IPS DF 6.9 (cell line): ENCODE measurements around the gene AKAP1.

ENCODE experiments used
- DNase-seq: peaks from one replicate; pipeline ENCODE4 v3.0.0-alpha.2; 2013; ENCODE audit warnings: low read depth, low spot score
- H3K27ac ChIP-seq: one replicate; pipeline ENCODE4 v1.5.1; 2013; ENCODE audit warnings: low read length, control low read depth
- H3K27me3 ChIP-seq: 2 replicates; pipeline ENCODE4 v1.6.1; 2013; ENCODE audit warnings: mild to moderate bottlenecking, low read length; ENCODE audit not compliant: control insufficient read depth, insufficient read depth
- H3K36me3 ChIP-seq: 2 replicates; pipeline ENCODE4 v1.6.1; 2013; ENCODE audit warnings: low read length; ENCODE audit not compliant: control insufficient read depth, insufficient read depth
- H3K4me1 ChIP-seq: 2 replicates; pipeline ENCODE4 v1.6.1; 2013; ENCODE audit warnings: low read length; ENCODE audit not compliant: control insufficient read depth, insufficient read depth
- H3K4me3 ChIP-seq: 2 replicates; pipeline ENCODE4 v1.5.1; 2013; ENCODE audit warnings: mild to moderate bottlenecking, low read length
- H3K9me3 ChIP-seq: 2 replicates; pipeline ENCODE4 v1.6.1; 2013; ENCODE audit warnings: low read length, inconsistent platforms; ENCODE audit not compliant: control insufficient read depth, insufficient read depth
- WGBS: extraction: QIAGEN DNeasy Blood & Tissue Kit; methylation state at CpG from one replicate; pipeline ENCODE4 v1.1.7; 2013; ENCODE audit warnings: mixed read lengths, missing lambda C conversion rate; ENCODE audit not compliant: insufficient read length, insufficient coverage; 5-methylcytosine and 5-hydroxymethylcytosine counted together

Gene AKAP1

GRCh38 chr17:57113011-57113410 lies 28.0 kb downstream of the AKAP1 start:
- peaks cover 27% of the 10 kb centered on the region for H3K36me3 ChIP-seq
- H3K9me3 ChIP-seq: no peaks in the 10 kb centered on the region
- peaks cover 10% of the 10 kb centered on the region for H3K4me1 ChIP-seq
- no CpG with 5 or more reads among the region's 6 CpGs for WGBS
- H3K27ac ChIP-seq: no peak overlapping the region
- no peaks in the 10 kb centered on the region for H3K27me3 ChIP-seq
- H3K4me3 ChIP-seq: no peak overlapping the region
- no peak for DNase-seq

DNA sequence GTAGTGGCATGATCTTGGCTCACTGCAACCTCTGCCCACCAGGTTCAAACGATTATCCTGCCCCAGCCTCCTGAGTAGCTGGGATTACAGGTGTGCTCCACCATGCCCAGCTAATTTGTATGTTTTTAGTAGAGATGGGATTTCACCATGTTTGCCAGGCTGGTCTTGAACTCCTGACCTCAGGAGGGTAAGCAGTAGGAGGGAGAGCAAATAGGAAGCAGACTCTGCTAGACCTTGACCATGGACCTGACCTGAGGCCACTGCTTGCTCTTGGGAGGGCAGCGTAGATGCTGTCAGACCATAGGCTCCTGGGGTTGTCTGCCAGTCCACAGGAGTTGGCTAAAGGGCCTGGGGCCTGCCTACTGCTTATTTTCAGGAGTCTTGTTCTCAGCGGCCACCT lies 28.6 kb downstream of the AKAP1 start:
- Histone ChIP-seq H3K9me3 (no peaks in the 10 kb centered on the region), H3K36me3 (peaks cover 30% of the 10 kb centered on the region), H3K4me1 (peaks cover 7% of the 10 kb centered on the region), H3K27me3 (no peaks in the 10 kb centered on the region), H3K4me3 (no peak overlapping the region), H3K27ac (no peak overlapping the region)
- no peak for DNase-seq
- WGBS: no CpG with 5 or more reads among the region's 3 CpGs

DNA sequence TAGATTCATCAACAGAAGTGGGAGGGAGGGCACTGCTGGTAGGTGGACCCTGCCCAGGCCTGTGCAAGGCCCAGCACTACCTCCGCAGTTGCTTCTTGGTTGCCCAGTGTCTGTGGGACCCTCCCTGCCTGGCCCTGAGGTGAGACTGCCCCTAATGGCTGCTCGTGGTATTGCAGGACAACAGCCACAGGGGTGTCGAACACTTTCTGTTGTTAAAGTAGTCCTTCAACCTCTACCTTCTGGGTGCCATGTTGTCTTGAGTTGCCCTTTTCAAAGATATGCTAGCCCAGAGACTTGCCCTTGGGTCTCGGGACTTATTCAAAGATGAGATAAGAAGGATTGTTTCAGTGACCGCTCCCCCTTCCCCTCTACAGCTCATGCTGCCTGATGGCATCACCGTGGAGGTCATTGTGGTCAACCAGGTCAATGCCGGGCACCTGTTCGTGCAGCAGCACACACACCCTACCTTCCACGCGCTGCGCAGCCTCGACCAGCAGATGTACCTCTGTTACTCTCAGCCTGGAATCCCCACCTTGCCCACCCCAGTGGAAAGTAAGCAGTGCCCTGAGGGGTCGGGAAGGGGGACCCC lies 29.1 kb downstream of the AKAP1 start:
- Histone ChIP-seq H3K36me3 (peaks cover 30% of the 10 kb centered on the region), H3K4me3 (no peak overlapping the region), H3K27ac (no peak overlapping the region), H3K27me3 (no peaks in the 10 kb centered on the region), H3K9me3 (no peaks in the 10 kb centered on the region), H3K4me1 (peaks cover 5% of the 10 kb centered on the region)
- peak; percentile 55 for DNase-seq
- no CpG with 5 or more reads among the region's 13 CpGs for WGBS

DNA sequence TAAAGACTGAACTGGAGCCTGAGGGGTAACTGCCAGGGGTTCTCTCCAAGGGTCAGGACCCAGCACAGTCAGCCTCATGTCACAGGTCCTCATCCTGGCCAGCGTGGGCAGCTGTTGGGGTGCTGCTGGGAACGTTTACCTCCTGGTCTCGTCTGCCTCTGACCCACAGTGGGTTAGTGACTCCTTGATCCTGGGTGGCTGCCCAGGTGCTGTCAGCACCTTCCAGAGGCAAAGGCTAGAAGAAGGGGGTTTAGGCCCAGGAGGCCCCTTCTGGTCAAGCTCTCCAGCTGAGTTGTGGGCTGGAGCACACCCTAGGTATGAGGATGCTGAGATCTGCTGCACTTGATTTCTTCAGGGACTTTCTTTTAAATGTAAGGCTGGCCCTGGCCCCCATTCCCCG lies 30.3 kb downstream of the AKAP1 start:
- H3K36me3 ChIP-seq: peaks cover 30% of the 10 kb centered on the region
- no CpG with 5 or more reads among the region's 4 CpGs for WGBS

DNA sequence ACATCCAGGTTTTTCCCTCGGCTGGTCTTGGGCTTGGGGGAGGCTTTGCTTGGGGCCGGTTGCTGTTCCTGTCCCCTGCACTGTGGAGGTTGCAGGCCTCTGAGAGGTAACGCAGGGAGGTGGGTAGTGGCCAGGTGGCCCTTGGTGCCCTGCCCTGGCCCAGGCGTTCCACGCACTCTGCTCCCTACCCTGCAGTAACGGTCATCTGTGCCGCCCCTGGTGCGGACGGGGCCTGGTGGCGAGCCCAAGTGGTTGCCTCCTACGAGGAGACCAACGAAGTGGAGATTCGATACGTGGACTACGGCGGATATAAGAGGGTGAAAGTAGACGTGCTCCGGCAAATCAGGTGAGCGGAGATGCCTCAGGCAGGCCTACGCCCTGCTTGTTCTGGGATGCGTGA lies 30.9 kb downstream of the AKAP1 start:
- Histone ChIP-seq H3K27me3 (no peaks in the 10 kb centered on the region), H3K4me3 (no peak overlapping the region), H3K27ac (no peak overlapping the region), H3K9me3 (no peaks in the 10 kb centered on the region), H3K4me1 (peaks cover 2% of the 10 kb centered on the region), H3K36me3 (peaks cover 28% of the 10 kb centered on the region)
- DNase-seq: no peak
- WGBS: no CpG with 5 or more reads among the region's 21 CpGs

More for the DNA sequence above, 30.3 kb downstream of the AKAP1 start:
- H3K27me3 ChIP-seq: no peaks in the 10 kb centered on the region
- H3K4me3 ChIP-seq: no peak overlapping the region
- peaks cover 2% of the 10 kb centered on the region for H3K4me1 ChIP-seq
- DNase-seq: no peak
- H3K9me3 ChIP-seq: no peaks in the 10 kb centered on the region
- H3K27ac ChIP-seq: no peak overlapping the region

DNA sequence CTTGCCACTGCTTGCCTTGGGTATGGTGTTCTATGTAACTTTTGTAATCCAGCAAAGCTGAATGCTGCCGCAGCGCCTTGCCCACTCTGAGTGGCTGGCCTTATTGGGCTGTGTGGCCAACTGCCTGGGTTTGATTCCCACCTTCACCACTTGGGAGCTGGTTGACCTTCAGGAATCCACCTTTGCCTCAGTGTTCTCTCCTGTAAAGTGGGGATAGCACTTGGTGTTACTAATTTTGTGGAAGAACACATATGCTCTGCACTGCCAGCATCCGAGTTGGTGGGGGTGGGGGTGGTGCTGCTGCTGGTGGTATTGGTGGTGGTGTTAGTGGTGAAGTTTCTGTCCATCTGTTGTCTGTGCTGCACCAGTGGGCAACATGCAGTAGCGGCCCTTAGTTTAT lies 32.8 kb downstream of the AKAP1 start:
- H3K36me3 ChIP-seq: peaks cover 32% of the 10 kb centered on the region

DNA sequence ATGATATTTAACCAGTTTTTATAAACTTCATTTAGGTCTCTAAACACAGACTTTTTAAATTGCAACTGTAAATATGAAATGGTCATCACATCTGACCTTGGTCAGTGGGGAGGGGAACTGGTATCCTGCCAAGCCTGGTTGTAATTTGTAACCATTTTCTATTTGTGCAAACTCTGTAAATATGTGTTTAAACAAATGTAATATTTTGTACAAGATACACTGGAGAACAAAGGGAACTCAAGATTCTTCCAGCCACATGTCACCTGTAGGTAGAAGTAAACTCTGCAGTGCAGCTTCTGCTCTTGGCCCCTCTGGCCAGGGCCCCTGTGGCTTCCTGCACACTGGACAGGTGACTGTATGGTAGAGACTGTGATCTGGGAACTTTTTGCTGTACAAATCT lies 35.8 kb downstream of the AKAP1 start:
- no peaks in the 10 kb centered on the region for H3K27me3 ChIP-seq
- H3K9me3 ChIP-seq: no peaks in the 10 kb centered on the region
- H3K36me3 ChIP-seq: peaks cover 31% of the 10 kb centered on the region
- no peaks in the 10 kb centered on the region for H3K4me1 ChIP-seq
- no peak for DNase-seq
- H3K4me3 ChIP-seq: no peak overlapping the region
- H3K27ac ChIP-seq: no peak overlapping the region

More for the DNA sequence above, 32.8 kb downstream of the AKAP1 start:
- DNase-seq: no peak
- Histone ChIP-seq H3K4me1 (peaks cover 2% of the 10 kb centered on the region), H3K9me3 (no peaks in the 10 kb centered on the region), H3K4me3 (no peak overlapping the region), H3K27me3 (no peaks in the 10 kb centered on the region), H3K27ac (no peak overlapping the region)
- WGBS: no CpG with 5 or more reads among the region's 4 CpGs

GRCh38 chr17:57121308-57122042 lies 36.4 kb downstream of the AKAP1 start:
- Histone ChIP-seq H3K4me1 (no peaks in the 10 kb centered on the region), H3K27me3 (no peaks in the 10 kb centered on the region), H3K27ac (no peak overlapping the region), H3K9me3 (no peaks in the 10 kb centered on the region), H3K4me3 (no peak overlapping the region), H3K36me3 (peaks cover 25% of the 10 kb centered on the region)
- no peak for DNase-seq
- WGBS: 100% methylated on average over 1 of the region's 12 CpGs

DNA sequence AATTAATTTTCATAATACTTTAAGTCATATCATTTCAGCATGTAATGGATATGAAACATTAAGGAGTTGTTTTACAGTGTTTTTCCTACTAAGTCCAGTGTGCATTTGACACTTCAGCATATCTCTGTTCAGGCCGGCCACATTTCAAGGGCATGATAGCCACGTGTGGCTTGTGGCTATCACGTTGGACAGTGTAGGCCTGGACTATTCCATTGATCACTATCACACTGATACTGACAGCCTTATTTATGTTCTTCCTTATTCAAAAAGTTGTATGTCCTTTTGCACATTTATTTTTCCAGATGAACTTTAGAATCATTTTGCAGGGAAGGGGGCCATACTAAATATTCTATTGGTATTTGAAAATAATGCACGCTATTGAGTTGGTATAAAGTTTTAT lies 39.0 kb downstream of the AKAP1 start:
- no peak overlapping the region for H3K27ac ChIP-seq
- H3K9me3 ChIP-seq: no peaks in the 10 kb centered on the region
- no peaks in the 10 kb centered on the region for H3K4me1 ChIP-seq
- no peak for DNase-seq
- no peaks in the 10 kb centered on the region for H3K27me3 ChIP-seq
- WGBS: 100% methylated on average over 1 of the region's 4 CpGs
- H3K4me3 ChIP-seq: no peak overlapping the region
- H3K36me3 ChIP-seq: peaks cover 13% of the 10 kb centered on the region; the same call in 1 of the 2 replicates

DNA sequence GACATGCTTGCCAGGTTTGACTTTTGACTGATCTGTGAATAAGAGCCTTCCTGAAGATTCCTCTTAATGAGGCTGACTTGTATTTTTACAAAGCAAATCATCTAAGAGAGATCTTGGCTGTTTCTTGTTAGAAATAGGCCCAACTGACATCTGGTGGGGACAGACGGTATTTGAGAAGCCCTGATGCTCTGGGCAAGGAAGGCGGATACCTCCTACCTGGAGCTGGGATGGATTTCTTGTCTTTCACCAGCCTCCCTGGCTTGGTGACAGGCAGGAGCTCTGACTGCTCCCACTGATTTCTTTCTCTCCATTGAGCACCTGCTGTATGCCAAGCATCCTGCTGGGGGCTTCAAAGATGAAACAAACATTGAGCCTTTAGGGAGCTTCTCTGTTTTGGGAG lies 40.4 kb downstream of the AKAP1 start:
- H3K27ac ChIP-seq: no peak overlapping the region
- no peaks in the 10 kb centered on the region for H3K27me3 ChIP-seq
- DNase-seq: no peak
- no peaks in the 10 kb centered on the region for H3K4me1 ChIP-seq
- WGBS: no CpG with 5 or more reads among the region's 2 CpGs
- no peaks in the 10 kb centered on the region for H3K9me3 ChIP-seq
- H3K36me3 ChIP-seq: peaks cover 13% of the 10 kb centered on the region; the same call in 1 of the 2 replicates
- H3K4me3 ChIP-seq: no peak overlapping the region

DNA sequence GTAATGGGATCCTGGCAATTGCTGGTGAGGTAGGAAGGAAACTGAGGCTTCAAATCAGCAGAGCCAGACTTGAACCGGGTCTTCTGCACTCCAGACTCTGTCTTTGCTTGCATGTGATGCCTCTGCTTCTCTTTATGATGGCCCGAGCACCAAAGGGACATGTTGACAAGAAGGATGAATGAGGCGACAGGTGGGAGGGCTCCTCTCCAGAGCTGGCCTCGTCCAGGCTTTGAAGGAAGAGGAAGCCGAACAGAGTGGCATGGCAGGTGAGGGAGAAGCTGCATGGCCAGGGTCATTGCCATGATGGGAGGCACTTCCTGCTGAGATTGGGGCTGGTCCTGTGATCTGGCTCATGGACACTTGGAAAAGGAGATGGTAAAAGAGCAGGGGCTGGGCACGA lies 40.8 kb downstream of the AKAP1 start:
- Histone ChIP-seq H3K4me1 (no peaks in the 10 kb centered on the region), H3K4me3 (no peak overlapping the region), H3K27me3 (no peaks in the 10 kb centered on the region), H3K27ac (no peak overlapping the region), H3K9me3 (no peaks in the 10 kb centered on the region), H3K36me3 (peaks cover 13% of the 10 kb centered on the region; the same call in 1 of the 2 replicates)
- WGBS: no CpG with 5 or more reads among the region's 6 CpGs
- no peak for DNase-seq
